WERI-Rb-1 (cell line): Measurements from ENCODE around the gene ADGB.

Source experiments
- DNase-seq: peaks from one replicate; pipeline ENCODE4 v3.0.0-alpha.2; 2020
- H3K27ac ChIP-seq: fragments of 250-450 bp; sonication (Bioruptor Pico); 2 replicates; pipeline ENCODE4 v1.5.1; 2020; ENCODE audit warnings: mild to moderate bottlenecking, moderate library complexity
- H3K27me3 ChIP-seq: fragments of 250-450 bp; sonication (Bioruptor Pico); 2 replicates; pipeline ENCODE4 v1.5.1; 2021; ENCODE audit warnings: mild to moderate bottlenecking, low read depth, moderate library complexity; ENCODE audit not compliant: insufficient read depth, severe bottlenecking
- H3K36me3 ChIP-seq: fragments of 250-450 bp; sonication (Bioruptor Pico); 2 replicates; pipeline ENCODE4 v1.5.1; 2020; ENCODE audit warnings: mild to moderate bottlenecking, moderate library complexity
- H3K4me3 ChIP-seq: 2 replicates; pipeline ENCODE4 v1.5.1; 2011; ENCODE audit warnings: low read depth, mild to moderate bottlenecking, control low read depth, low read length
- H3K9me3 ChIP-seq: fragments of 250-450 bp; sonication (Bioruptor Pico); 2 replicates; pipeline ENCODE4 v1.5.1; 2021; ENCODE audit warnings: mild to moderate bottlenecking, moderate library complexity; ENCODE audit not compliant: severe bottlenecking
- CTCF ChIP-seq: IDR thresholded peaks from 2 replicates; pipeline ENCODE4 v1.5.1; 2011; ENCODE audit warnings: low read depth, mild to moderate bottlenecking, control low read depth, inconsistent platforms, low read length

The ADGB gene

DNA sequence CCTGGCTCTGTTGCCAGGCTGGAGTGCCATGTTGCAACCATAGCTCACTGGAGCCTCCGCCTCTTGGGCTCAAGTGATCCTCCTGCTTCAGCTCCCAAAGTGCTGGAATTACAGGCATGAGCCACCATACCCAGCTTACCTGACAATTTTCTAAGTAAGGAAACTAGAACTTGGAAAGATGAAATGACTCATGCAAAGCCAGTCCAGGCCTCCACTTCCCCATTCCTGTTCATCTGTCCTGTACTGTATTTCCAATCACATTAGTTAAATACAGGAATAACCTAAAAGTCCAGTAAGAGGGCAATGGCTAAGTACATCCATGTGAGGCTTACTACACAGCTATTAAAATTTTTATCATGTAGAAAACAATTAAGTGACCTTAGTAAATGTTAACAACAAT lies 8.3 kb upstream of the ADGB start:
- H3K4me3 ChIP-seq, result no peak overlapping the region
- no peak overlapping the region for H3K27ac ChIP-seq
- TF ChIP-seq CTCF, result no peak
- no peak for DNase-seq
- no peaks in the 10 kb centered on the region for H3K27me3 ChIP-seq
- H3K9me3 ChIP-seq, result no peaks in the 10 kb centered on the region
- no peaks in the 10 kb centered on the region for H3K36me3 ChIP-seq

- DNase-seq, result no peak
- H3K27ac ChIP-seq, result no peak overlapping the region
- H3K36me3 ChIP-seq, result no peaks in the 10 kb centered on the region
- H3K4me3 ChIP-seq, result no peak overlapping the region
- no peaks in the 10 kb centered on the region for H3K27me3 ChIP-seq
- TF ChIP-seq CTCF, result no peak
- no peaks in the 10 kb centered on the region for H3K9me3 ChIP-seq
Measured at GRCh38 chr6:146592451-146592850, 6.3 kb upstream of the ADGB start.

- H3K27ac ChIP-seq, result no peak overlapping the region
- H3K27me3 ChIP-seq, result no peaks in the 10 kb centered on the region
- no peak for DNase-seq
- no peak overlapping the region for H3K4me3 ChIP-seq
- TF ChIP-seq CTCF, result no peak
- H3K9me3 ChIP-seq, result no peaks in the 10 kb centered on the region
- no peaks in the 10 kb centered on the region for H3K36me3 ChIP-seq
Measured at GRCh38 chr6:146593986-146594385, 4.8 kb upstream of the ADGB start.

GRCh38 chr6:146594495-146594894 lies 4.3 kb upstream of the ADGB start:
- Histone ChIP-seq H3K27me3 (no peaks in the 10 kb centered on the region), H3K36me3 (no peaks in the 10 kb centered on the region), H3K4me3 (no peak overlapping the region), H3K27ac (no peak overlapping the region), H3K9me3 (no peaks in the 10 kb centered on the region)
- TF ChIP-seq CTCF, result no peak
- no peak for DNase-seq

DNA sequence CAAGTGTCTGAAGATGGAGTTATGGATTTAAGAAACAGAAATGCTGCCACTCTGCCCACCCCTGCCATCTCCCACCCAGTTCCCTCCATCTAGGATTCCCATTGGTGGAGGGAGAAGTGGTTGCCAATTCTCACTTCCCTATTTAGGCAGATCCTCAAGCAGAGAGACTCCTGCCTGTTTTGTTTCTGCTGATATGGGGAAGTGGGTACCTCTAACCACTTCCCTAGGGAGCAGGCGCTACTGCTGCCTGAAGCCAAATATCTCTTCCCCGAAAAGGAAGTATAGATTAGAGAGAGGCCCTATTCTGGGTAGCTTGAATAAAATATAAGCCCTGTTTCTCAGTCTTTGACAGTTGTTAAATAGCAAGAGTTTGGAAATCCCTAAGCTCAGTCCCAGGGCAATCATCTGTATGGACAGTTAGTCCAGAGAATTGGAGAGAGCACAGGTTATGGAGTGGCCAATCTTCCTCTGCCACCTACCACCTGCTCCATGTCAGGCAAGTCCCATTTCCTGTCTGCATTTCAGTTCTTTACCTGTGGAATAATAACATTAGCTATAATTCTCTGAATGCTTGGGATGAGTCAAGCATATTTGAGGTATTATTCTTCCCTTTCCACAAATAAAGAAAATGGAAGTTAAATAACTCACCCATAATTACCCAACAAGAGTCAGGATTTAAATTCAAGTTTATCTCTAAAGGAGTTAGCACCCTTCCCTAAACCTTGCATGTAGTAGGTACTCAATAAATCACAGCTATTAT lies 2.6 kb upstream of the ADGB start:
- no peaks in the 10 kb centered on the region for H3K9me3 ChIP-seq
- TF ChIP-seq CTCF, result no peak
- no peaks in the 10 kb centered on the region for H3K36me3 ChIP-seq
- no peak overlapping the region for H3K27ac ChIP-seq
- peaks cover 6% of the 10 kb centered on the region for H3K27me3 ChIP-seq
- no peak for DNase-seq
- H3K4me3 ChIP-seq, result no peak overlapping the region

- H3K27me3 ChIP-seq, result peaks cover 6% of the 10 kb centered on the region
- DNase-seq, result no peak
- H3K27ac ChIP-seq, result no peak overlapping the region
- H3K36me3 ChIP-seq, result no peaks in the 10 kb centered on the region
- H3K9me3 ChIP-seq, result no peaks in the 10 kb centered on the region
- no peak for TF ChIP-seq CTCF
- H3K4me3 ChIP-seq, result no peak overlapping the region
Measured at GRCh38 chr6:146601352-146601751, 2.6 kb downstream of the ADGB start.
